T-helper 1 cell (primary cell): ENCODE measurements around the gene TMEM97.
A peak's percentile ranks its signal among the peaks of the same experiment; 100 is the strongest.

ENCODE experiments used
- DNase-seq, 5 donors: peaks; one replicate each; pipeline ENCODE4 v3.0.0-alpha.2; 2012 to 2020

Gene TMEM97

DNA sequence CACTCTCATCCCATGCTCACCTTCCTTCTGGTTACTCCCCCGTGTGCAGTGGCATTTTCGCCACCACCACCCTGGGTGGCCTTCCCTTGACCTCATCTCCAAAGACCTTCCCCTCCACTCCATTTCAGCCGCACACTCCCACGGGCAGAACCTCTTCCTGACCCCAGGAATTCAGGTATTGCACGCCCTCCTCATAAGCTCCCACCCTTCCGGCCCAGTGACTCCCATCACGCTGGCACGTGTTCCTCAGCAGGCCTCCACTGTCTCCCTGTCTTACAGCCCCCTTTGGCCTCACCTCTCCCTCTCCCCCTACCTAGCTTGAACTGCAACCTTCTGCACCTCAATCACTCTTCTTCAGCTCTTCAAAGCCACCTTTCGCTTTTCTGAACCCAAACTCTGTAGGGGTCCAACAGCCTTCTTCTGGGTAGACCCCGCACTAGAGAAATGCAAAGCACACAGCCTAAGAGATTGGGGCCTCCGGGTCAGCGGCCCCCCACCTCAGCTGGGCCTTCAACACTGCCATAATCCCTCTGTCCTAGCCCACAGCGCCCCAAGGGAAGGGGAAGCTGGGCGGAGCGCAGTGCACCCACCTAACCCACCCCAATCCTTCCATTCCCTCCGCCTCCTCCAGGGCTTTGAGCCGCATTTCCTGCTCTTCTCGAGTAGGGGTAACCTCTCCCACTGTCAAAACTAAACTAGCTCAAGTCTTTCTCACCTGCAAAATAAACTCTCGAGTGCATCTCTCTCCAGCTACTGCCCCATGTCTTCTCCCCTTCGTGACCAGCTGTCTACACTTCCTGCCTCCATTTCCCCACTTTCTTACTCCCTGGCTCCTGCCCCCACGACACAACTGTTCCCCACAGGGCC, 1.7 kb upstream of the TMEM97 start:
- no peak for DNase-seq

- DNase-seq, result no peak
Measured at GRCh38 chr17:28317966-28318758, 838 bp upstream of the TMEM97 start.

GRCh38 chr17:28319598-28319935, 567 bp downstream of the TMEM97 start:
- DNase-seq, result no peak

DNA sequence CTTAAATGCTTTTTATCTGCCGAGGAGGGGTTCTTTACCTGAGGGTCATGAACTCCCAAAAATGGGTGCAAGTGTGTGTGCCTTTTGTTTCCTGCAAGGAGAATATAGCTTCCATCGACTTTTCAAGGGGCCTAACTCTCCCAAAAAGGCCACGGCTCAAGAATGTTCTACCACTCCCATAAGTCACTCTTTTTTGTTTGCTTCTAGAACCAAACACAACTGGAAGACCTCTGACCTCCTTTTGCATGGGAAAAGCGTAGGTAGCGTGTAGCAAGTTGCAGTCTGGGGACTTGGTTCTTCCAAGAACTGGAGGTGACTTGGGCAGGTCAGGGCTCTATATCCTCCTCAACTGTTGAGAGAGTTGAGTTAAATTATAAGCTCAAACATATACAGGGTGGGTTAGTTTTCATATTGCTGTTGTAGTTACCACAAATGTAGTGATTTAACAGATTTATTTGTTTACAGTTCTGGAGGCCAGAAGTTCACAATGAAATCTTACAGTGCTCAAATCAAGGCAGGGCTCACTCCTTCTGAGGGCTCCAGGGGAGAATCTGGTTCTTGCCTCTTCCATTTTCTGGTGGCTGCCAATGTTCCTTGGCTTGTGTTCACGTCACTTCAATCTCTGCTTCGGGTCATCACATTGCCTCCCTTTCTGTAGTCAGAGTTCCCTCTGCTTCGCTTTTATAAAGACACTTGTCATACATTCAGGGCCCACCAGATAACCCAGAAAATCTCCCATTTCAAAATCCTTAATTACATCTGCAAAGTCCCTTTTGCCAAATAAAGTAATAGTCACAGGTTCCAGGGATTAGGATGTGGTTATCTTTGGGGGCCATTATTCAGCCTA, 1.4 kb downstream of the TMEM97 start:
- DNase-seq, result no peak

DNA sequence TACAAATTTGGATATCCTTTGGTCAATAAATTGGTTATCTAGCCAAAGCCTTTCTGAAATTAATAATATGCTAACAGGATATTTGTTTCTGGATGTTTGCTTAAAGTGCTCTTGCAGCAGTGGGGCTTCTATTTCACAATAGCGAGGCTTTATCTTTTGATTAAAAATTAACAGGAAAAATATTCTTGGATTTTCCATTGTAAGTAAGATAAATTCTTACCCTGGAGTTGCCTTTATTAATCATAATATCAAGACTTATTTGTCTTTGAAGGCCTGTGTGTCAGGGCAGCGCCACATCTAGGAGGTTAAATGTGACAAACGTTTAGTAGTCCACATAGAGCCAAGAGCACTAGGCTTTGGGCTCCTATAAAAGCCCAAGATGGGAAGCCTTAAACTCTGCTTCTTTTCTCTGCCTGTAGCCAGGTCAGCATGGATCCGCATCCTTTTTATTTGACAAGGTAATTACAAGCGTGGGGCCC, 5.3 kb downstream of the TMEM97 start:
- DNase-seq, result no peak

DNA sequence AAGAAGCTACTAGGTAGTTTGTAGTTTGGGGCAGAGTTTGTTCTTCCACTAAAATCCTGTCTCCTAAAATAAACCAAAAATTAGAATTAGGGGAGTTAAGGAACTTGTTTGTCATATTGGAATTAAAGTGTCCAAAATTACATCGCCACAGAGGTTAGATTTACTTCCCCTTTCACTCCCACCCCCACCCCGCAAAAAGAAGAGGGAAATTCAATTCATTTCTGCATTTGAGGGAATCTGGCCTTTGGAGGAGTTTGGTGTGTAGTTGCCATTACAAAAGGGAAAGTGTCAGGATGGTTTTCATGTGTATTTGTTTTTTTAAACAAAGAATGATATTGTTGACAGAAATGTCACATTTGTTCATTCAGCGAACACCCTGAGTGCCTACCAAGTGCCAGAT, 5.8 kb downstream of the TMEM97 start:
- no peak for DNase-seq

- no peak for DNase-seq
Measured at GRCh38 chr17:28325211-28325610, 6.2 kb downstream of the TMEM97 start.

- no peak for DNase-seq
Measured at GRCh38 chr17:28326114-28326513, 7.1 kb downstream of the TMEM97 start.

- DNase-seq, result peak in 1 of 5 donors; percentile 63
Measured at GRCh38 chr17:28327031-28327607, 8.1 kb downstream of the TMEM97 start.

DNA sequence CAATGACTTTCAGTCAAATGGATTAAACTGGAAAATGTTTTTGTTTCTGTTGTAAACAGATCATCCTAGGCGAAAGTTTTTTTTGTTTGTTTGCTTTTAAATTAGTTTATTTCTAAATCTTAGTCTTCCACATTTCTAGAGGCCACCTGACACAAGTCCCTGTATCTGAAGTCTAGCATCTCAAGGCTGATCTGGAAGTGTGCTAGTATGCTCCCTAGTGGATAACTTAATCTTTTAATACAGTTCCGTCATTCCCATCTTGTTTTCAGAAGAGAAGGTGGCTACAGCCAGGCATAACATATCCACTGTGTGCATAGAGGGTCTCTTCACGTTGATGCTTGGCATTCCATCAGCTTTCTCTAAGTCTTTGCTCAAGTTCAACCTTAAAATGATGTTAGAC, 8.7 kb downstream of the TMEM97 start:
- DNase-seq, result no peak

- DNase-seq, result no peak
Measured at GRCh38 chr17:28328325-28328724, 9.3 kb downstream of the TMEM97 start.

GRCh38 chr17:28330671-28331070, 11.7 kb downstream of the TMEM97 start:
- no peak for DNase-seq

DNA sequence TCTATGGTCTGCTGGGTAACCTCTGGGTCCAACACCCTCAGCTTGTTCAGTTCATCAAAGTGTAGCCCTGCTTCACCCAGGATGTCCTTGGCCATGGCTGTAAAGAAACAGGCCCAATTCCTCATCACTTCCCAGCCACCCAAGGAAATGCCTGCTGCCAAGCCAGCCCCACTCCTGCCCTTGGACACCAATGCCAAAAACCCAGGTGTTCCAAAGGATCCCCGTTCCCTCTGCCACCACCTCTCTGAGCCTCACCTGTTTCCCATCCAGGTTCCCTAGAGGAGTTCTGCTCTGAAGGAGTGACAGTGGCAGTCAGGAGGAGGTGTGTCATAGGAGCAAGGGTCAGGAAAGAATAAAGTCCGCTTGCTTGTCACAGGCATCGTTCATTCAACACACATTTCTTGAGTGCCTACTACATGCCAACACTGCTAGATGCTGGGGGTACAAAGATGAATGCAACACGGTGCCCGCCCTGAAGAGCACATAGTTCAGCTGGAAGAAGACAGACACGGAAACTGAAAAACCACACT, 13.0 kb downstream of the TMEM97 start:
- DNase-seq, result no peak

DNA sequence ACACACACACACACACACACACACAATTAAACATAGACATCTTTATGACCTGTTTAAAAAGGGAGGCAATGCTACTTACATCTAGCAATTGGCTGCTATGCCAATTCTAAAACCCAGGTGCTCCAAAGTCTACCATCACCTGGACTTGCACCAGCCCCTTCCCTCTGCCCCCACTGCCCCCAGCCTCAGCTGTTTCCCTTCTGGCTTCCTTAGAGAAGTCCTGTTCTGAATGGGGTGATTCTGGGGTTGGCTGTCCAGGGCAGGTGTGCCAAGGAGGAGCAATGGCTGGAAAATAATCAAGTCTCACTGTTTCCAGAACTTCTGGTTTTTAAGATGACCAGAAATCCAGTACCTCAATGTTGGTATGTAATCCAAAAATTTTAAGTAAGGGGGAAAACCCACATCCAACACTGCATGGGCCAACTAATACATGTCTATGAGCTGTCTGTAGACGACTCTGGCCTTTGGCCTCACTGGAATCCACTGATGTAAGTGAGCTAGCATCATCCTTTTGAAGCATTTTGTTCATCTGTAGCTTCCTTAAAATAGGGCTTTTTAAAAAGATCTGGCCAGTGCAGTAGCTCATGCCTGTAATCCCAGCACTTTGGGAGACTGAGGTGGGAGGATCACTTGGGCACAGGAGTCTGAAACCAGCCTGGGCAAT, 14.2 kb downstream of the TMEM97 start:
- DNase-seq, result no peak

- no peak for DNase-seq
Measured at GRCh38 chr17:28334171-28334570, 15.2 kb downstream of the TMEM97 start.

GRCh38 chr17:28334666-28335200, 15.7 kb downstream of the TMEM97 start:
- DNase-seq, result no peak

GRCh38 chr17:28335201-28335958, 16.4 kb downstream of the TMEM97 start, which contains the start of the genes IFT20 and TNFAIP1:
TSS of gene IFT20 (minus strand) at chr17:28335472. CDS start at chr17:28331985, 3,487 bp downstream.
TSS of gene TNFAIP1 (plus strand) at chr17:28335761. CDS start at chr17:28339522, 3,761 bp downstream.
- DNase-seq, result peak; percentile 96 to 100 (median 97)

DNA sequence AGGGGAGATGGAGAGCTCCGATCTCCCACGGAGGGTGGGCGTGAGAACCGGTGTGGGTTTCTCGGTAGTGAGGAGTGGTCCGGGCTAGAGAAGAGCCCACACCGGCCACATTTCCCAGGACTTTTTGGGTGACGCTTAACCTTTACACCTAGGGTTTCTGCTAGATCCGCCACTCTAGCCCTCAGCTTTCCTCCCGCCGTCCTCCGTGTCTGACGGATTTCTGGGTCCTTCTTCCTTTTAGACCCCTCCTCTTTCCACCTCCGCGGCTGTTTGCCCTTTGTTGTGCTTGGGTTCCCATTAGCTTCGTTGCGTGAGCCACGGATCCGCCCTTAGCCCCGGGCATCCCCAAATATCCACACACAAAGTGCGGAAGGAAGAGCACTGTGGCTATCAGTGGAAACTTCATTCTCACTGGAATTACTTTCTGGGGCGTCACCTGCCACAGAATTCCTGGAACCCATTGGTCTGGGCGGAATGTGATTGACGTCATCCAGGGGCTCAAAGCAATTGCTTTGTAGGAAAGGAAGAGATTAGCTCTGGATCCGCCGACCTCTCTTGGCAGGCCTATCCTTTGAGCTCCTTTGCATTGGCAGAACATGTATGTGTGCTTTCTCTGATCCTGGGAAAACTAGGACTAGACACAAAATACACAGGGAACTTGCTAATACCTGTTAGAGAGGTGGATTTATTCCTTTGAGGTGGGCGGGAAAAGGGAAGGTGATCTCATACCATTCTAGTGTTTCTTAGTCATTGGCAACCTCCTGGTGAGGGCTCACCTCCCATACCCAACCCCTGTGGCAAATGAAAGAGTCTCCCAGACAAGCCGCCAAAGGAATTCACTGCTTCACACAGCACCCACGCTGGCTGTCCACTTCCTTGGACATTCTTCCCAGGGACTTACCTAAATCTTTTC, 17.2 kb downstream of the TMEM97 start:
- no peak for DNase-seq

GRCh38 chr17:28338056-28338768, 19.2 kb downstream of the TMEM97 start:
- DNase-seq, result no peak
